HG03460 (cell line): ENCODE measurements around the gene DCTD.

Source experiments
- ATAC-seq: cut with Tn5 transposase; IDR thresholded peaks from one replicate; pipeline ENCODE4 v1.9.1; 2021; ENCODE audit not compliant: unreplicated experiment

DCTD gene

GRCh38 chr4:182843808-182844325 is 73.3 kb downstream of the DCTD start:
- ATAC-seq, result no peak

GRCh38 chr4:182842759-182843390 is 74.3 kb downstream of the DCTD start:
- ATAC-seq, result no peak

- ATAC-seq, result no peak
Observed at GRCh38 chr4:182842104-182842600, 75.0 kb downstream of the DCTD start.

GRCh38 chr4:182840108-182840507 is 77.1 kb downstream of the DCTD start:
- no peak for ATAC-seq
